B cell (primary cell): ENCODE data around the gene EPSTI1. TPM values are rescaled to one million over a fixed set of nuclear protein-coding genes. Genes with fewer than 3 reads are reported as not detected.
A peak's percentile ranks its signal among the peaks of the same experiment; 100 is the strongest.

Experiments
- ATAC-seq: fragments of 200-7000 bp; cut with Tn5 transposase; one replicate; pipeline ENCODE4 v1.10.0; 2021; ENCODE audit warnings: low read depth, mild to moderate bottlenecking, moderate number of reproducible peaks, moderate library complexity
- CTCF ChIA-PET: fragments of 350-600 bp; sonication (Branson Sonifier 250); formaldehyde crosslinking; loops from one replicate; lab custom pipeline; 2021; ENCODE audit warnings: antibody characterized with exemption, inconsistent platforms; lab: Charles Lee
- POLR2A ChIA-PET: fragments of 350-600 bp; sonication (Branson Sonifier 250); formaldehyde crosslinking; loops from one replicate; lab custom pipeline; 2021; ENCODE audit warnings: antibody characterized with exemption; lab: Charles Lee
- DNase-seq: peaks from one replicate; pipeline ENCODE4 v3.0.0; 2013
- H2AFZ ChIP-seq: 2 replicates; pipeline ENCODE4 v1.6.1; 2012; ENCODE audit warnings: mild to moderate bottlenecking, low read depth, low read length; ENCODE audit not compliant: insufficient read depth, poor library complexity, severe bottlenecking
- H3K27ac ChIP-seq, 2 donors: 1 replicate in 1 of 2; 2 replicates in 1 of 2; pipeline ENCODE4 v1.5.1; 2012 to 2013; ENCODE audit warnings: low read length in 2 of 2, mild to moderate bottlenecking in 2 of 2, moderate library complexity in 1 of 2
- H3K27me3 ChIP-seq, 4 experiments: fragments of 200-600 bp in 1 of 4; sonication (generic) in 1 of 4; replicated peaks in 1 of 4; 1 replicate in 2 of 4; 2 replicates in 2 of 4; pipeline versions ENCODE4 v1.6.1 to v1.7.0; 2013 to 2016; ENCODE audit warnings: low read length in 3 of 4, mild to moderate bottlenecking in 2 of 4, mixed read lengths in 1 of 4, moderate library complexity in 1 of 4; ENCODE audit not compliant: insufficient read depth in 4 of 4, control insufficient read depth in 3 of 4; ENCODE audit errors: control extremely low read depth in 1 of 4
- H3K36me3 ChIP-seq, 2 experiments: replicated peaks in 1 of 2; 1 replicate in 1 of 2; 2 replicates in 1 of 2; pipeline versions ENCODE4 v1.6.1 to v1.7.1; 2013; ENCODE audit warnings: low read length in 1 of 2; ENCODE audit not compliant: insufficient read depth in 2 of 2, control insufficient read depth in 1 of 2; ENCODE audit errors: control extremely low read depth in 1 of 2, extremely low read depth in 1 of 2
- H3K4me1 ChIP-seq, 2 donors: fragments of 200-600 bp in 1 of 2; sonication (generic) in 1 of 2; 1 replicate in 1 of 2; 2 replicates in 1 of 2; pipeline versions ENCODE4 v1.5.1 to v1.6.1; 2013 to 2017; ENCODE audit warnings: low read length in 2 of 2; ENCODE audit not compliant: control insufficient read depth in 2 of 2, insufficient read depth in 2 of 2
- H3K4me2 ChIP-seq: replicated peaks from 2 replicates; pipeline ENCODE3; 2012; ENCODE audit warnings: mild to moderate bottlenecking, low read depth, low read length; ENCODE audit not compliant: poor library complexity, severe bottlenecking
- H3K4me3 ChIP-seq, 5 experiments: fragments of 200-600 bp in 1 of 5; sonication (generic) in 1 of 5; 1 replicate in 3 of 5; 2 replicates in 2 of 5; pipeline versions ENCODE4 v1.5.1 to v1.7.0; 2011 to 2016; ENCODE audit warnings: low read length in 4 of 5, mild to moderate bottlenecking in 4 of 5, low read depth in 2 of 5, control low read depth in 1 of 5, moderate library complexity in 1 of 5; ENCODE audit not compliant: insufficient read depth in 1 of 5; ENCODE audit errors: control extremely low read depth in 1 of 5, extremely low read depth in 1 of 5
- H3K79me2 ChIP-seq: fragments of 200-600 bp; sonication (generic); one replicate; pipeline ENCODE4 v1.6.0; 2016; ENCODE audit warnings: low read length; ENCODE audit not compliant: control insufficient read depth, insufficient read depth
- H3K9ac ChIP-seq: fragments of 200-600 bp; sonication (generic); 2 replicates; pipeline ENCODE4 v1.6.1; 2017; ENCODE audit warnings: mild to moderate bottlenecking, low read length, moderate library complexity
- H3K9me3 ChIP-seq, 3 donors: one replicate each; pipeline versions ENCODE4 v1.6.1 to v1.7.1; 2013; ENCODE audit warnings: low read length in 2 of 3; ENCODE audit not compliant: control insufficient read depth in 2 of 3, insufficient read depth in 1 of 3; ENCODE audit errors: control extremely low read depth in 1 of 3
- H4K20me1 ChIP-seq: 2 replicates; pipeline ENCODE4 v1.6.0; 2012; ENCODE audit warnings: mild to moderate bottlenecking, low read length; ENCODE audit not compliant: insufficient read depth, control insufficient read depth, poor library complexity, severe bottlenecking
- H3K27ac Mint-ChIP-seq: one replicate; pipeline ENCODE4 v1.8.0; 2021; ENCODE audit warnings: mixed read lengths
- H3K27me3 Mint-ChIP-seq: one replicate; pipeline ENCODE4 v1.8.0; 2021; ENCODE audit warnings: mixed read lengths
- H3K4me1 Mint-ChIP-seq: one replicate; pipeline ENCODE4 v1.8.0; 2021; ENCODE audit warnings: mixed read lengths
- H3K4me3 Mint-ChIP-seq: one replicate; pipeline ENCODE4 v1.8.0; 2021; ENCODE audit warnings: mixed read lengths
- H3K9me3 Mint-ChIP-seq: one replicate; pipeline ENCODE4 v1.8.0; 2022; ENCODE audit warnings: mixed read lengths; ENCODE audit not compliant: insufficient read depth
- EZH2 ChIP-seq: IDR thresholded peaks from 2 replicates; pipeline ENCODE4 v1.6.1; 2012; ENCODE audit warnings: borderline replicate concordance, low read depth, mild to moderate bottlenecking, moderate library complexity, low read length; ENCODE audit not compliant: insufficient read depth, poor library complexity, severe bottlenecking
- WGBS: methylation state at CpG from one replicate; pipeline ENCODE4 v1.1.5; 2013; ENCODE audit warnings: missing lambda C conversion rate; ENCODE audit not compliant: insufficient coverage; 5-methylcytosine and 5-hydroxymethylcytosine counted together
- intact Hi-C: fragments of 100-400 bp; cut with micrococcal nuclease; formaldehyde crosslinking; loops from one replicate; pipeline ENCODE4 v1.10.0; 2022
- polyA plus RNA-seq: library from polyadenylated mRNA; depleted of rRNA; stranded (reverse); fragments of >200 nt; gene quantifications from 2 replicates; pipeline ENCODE4 v1.2.3, GENCODE V29; 2012
- total RNA-seq, 2 donors: library from RNA; stranded (reverse); fragments of 120-200 nt in 1 of 2; gene quantifications; 1 replicate in 1 of 2; 2 replicates in 1 of 2; pipeline versions ENCODE4 v1.2.3 to v1.2.4, GENCODE V29; 2013 to 2022
- TF ChIP-seq, protein P1 (sequence below): fragments of 200-600 bp; IDR thresholded peaks from one replicate; pipeline ENCODE4 v1.8.0; 2022; ENCODE audit warnings: antibody characterized with exemption, mild to moderate bottlenecking

EPSTI1 gene
- total and polyA plus RNA-seq, 2 donors (not counting 1 experiment from before 2014, with no cell fraction given), result 13.4 to 41.8 TPM

DNA sequence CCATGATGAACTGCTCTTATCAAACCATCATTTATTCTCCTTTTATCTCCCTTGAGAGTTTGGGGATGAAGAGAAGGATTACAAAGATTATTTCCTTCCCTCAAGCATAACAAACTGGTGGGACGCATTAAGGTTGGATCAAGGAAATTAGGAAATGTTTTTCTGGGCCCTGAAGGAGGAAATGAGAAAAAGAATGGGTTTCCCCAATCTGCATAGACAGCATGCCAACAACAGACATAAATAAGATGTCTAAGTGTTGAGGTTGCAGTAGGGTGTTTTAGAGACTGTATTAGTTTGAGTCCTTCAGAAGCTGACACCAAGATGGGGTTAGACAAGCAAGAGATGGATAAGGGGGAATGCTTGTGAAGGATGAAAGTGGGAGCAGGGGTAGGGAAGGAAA lies 7.3 kb downstream of the EPSTI1 start:
- Mint-ChIP-seq H3K4me1 (peaks cover 57% of the 10 kb centered on the region), H3K9me3 (peaks cover 4% of the 10 kb centered on the region), H3K4me3 (peak overlapping the region; percentile 54), H3K27me3 (no peaks in the 10 kb centered on the region), H3K27ac (peak overlapping the region; percentile 38)
- no peaks in the 10 kb centered on the region for H4K20me1 ChIP-seq
- H2AFZ ChIP-seq, result no peak overlapping the region
- ChIA-PET POLR2A (no interaction called here), CTCF (no interaction called here)
- H3K4me2 ChIP-seq, result peak overlapping the region; percentile 36
- DNase-seq, result peak; percentile 35
- H3K4me1 ChIP-seq, result peaks cover 36 to 39% of the 10 kb centered on the region in 2 donors
- intact Hi-C loops, result no loop called here
- no peak for TF ChIP-seq EZH2
- TF ChIP-seq, protein P1, sequence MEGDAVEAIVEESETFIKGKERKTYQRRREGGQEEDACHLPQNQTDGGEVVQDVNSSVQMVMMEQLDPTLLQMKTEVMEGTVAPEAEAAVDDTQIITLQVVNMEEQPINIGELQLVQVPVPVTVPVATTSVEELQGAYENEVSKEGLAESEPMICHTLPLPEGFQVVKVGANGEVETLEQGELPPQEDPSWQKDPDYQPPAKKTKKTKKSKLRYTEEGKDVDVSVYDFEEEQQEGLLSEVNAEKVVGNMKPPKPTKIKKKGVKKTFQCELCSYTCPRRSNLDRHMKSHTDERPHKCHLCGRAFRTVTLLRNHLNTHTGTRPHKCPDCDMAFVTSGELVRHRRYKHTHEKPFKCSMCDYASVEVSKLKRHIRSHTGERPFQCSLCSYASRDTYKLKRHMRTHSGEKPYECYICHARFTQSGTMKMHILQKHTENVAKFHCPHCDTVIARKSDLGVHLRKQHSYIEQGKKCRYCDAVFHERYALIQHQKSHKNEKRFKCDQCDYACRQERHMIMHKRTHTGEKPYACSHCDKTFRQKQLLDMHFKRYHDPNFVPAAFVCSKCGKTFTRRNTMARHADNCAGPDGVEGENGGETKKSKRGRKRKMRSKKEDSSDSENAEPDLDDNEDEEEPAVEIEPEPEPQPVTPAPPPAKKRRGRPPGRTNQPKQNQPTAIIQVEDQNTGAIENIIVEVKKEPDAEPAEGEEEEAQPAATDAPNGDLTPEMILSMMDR, result no peak
- H3K36me3 ChIP-seq, result peaks cover 0 to 4% of the 10 kb centered on the region in 2 experiments
- H3K9ac ChIP-seq, result no peak overlapping the region
- no peaks in the 10 kb centered on the region for H3K27me3 ChIP-seq
- H3K27ac ChIP-seq, result peak overlapping the region in 1 of 2 donors; percentile 6
- peaks cover 0 to 3% (median 2%) of the 10 kb centered on the region in 3 donors for H3K9me3 ChIP-seq
- peak; percentile 45 for ATAC-seq
- no CpG with 5 or more reads among the region's 1 CpG for WGBS
- H3K79me2 ChIP-seq, result peaks cover 80% of the 10 kb centered on the region
- no peak overlapping the region for H3K4me3 ChIP-seq

DNA sequence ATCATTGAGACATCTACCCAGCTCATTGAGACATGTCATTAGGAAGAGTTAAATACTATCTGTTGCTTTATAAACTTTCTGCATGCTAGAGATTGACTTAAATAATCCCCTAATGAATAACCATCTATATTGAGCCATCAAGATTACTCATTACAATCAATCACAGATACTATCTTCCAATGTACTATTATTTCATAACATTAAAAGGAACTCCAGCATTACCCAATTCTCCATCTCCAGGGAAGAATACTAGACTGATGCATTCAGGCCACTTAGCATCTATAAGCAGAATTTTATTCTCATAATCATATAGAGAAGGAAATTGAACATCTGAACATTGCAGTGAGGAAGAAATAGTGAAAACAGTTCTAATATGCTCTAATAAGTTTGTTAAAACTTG lies 8.0 kb downstream of the EPSTI1 start:
- ChIA-PET POLR2A (no interaction called here), CTCF (interaction anchor here (0.7 to 1.4 kb wide), 2 partner anchors 14 to 65 kb away, joined by 3 read pairs; no protein-coding TSS in a partner anchor)
- Histone ChIP-seq H3K36me3 (peaks cover 0 to 4% of the 10 kb centered on the region in 2 experiments), H3K9me3 (peaks cover 0 to 3% (median 2%) of the 10 kb centered on the region in 3 donors), H3K9ac (no peak overlapping the region), H3K27me3 (no peaks in the 10 kb centered on the region), H2AFZ (no peak overlapping the region), H3K4me3 (no peak overlapping the region), H3K79me2 (peaks cover 75% of the 10 kb centered on the region), H4K20me1 (no peaks in the 10 kb centered on the region), H3K4me2 (no peak overlapping the region), H3K27ac (no peak overlapping the region), H3K4me1 (peaks cover 33 to 34% of the 10 kb centered on the region in 2 donors)
- H3K9me3 Mint-ChIP-seq, result peaks cover 4% of the 10 kb centered on the region
- intact Hi-C loops, result no loop called here
- DNase-seq (no peak), ATAC-seq (no peak)
- no peak overlapping the region for H3K4me3 Mint-ChIP-seq
- peaks cover 54% of the 10 kb centered on the region for H3K4me1 Mint-ChIP-seq
- H3K27me3 Mint-ChIP-seq, result no peaks in the 10 kb centered on the region
- H3K27ac Mint-ChIP-seq, result peak overlapping the region; percentile 2
- no peak for TF ChIP-seq EZH2
- TF ChIP-seq, protein P1, result no peak
